ENCODE measurements around the gene EDN2. TPM values are rescaled to one million over a fixed set of nuclear protein-coding genes. Genes with fewer than 3 reads are reported as not detected.

The EDN2 gene
- polyA plus RNA-seq, 1 donor from 2014 or later = not detected

DNA sequence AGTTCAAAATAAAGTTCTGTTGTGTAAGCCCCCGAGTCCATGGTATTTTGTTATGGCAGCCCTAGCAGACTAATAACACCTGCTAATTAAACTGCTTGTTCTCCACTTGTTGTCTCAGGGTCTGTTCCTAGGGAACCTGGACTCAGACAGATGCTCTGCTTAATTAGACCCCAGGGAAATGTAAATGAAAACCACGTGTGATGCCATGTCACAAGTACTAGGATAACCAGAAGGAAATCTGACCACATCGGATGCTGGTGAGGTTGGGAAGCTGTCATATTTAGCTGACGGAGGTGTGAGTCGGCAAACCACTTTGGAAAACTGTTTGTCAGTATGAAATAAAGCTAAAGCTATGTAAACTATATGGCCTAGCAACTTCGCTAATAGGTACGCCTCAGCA lies 19.6 kb downstream of the EDN2 start:
- no peaks in the 10 kb centered on the region for H3K79me2 ChIP-seq (replicated peaks; ENCODE audit: insufficient read depth, low read length)
- no peak overlapping the region for H3K4me3 ChIP-seq (ENCODE audit: low read length)
- no peaks in the 10 kb centered on the region for H3K27me3 ChIP-seq (ENCODE audit: insufficient read depth, low read depth, low read length)
- no peak overlapping the region for H3K4me2 ChIP-seq (ENCODE audit: low read length)
- H3K9me3 ChIP-seq (ENCODE audit: low read length) = no peaks in the 10 kb centered on the region
- H2AFZ ChIP-seq (ENCODE audit: low read depth, low read length) = no peak overlapping the region
- no peaks in the 10 kb centered on the region for H3K9me2 ChIP-seq (ENCODE audit: insufficient read depth, low read length)
- TF ChIP-seq TAF1 (IDR thresholded peaks at IDR 0.05; ENCODE audit: low read depth) (no peak), POLR2AphosphoS5 (IDR thresholded peaks at IDR 0.05) (no peak), SMC3 (conservative IDR thresholded peaks at IDR 0.05; ENCODE audit: poor library complexity) (no peak), MXI1 (conservative IDR thresholded peaks at IDR 0.05; ENCODE audit: poor library complexity, severe bottlenecking) (no peak), RAD21 (conservative IDR thresholded peaks at IDR 0.05) (no peak), EP300 (conservative IDR thresholded peaks at IDR 0.05; ENCODE audit: poor library complexity, severe bottlenecking) (no peak), EZH2 (IDR thresholded peaks at IDR 0.05; ENCODE audit: borderline replicate concordance, insufficient read depth, low read length, poor library complexity, severe bottlenecking) (no peak)
- TF ChIP-seq, protein P1, sequence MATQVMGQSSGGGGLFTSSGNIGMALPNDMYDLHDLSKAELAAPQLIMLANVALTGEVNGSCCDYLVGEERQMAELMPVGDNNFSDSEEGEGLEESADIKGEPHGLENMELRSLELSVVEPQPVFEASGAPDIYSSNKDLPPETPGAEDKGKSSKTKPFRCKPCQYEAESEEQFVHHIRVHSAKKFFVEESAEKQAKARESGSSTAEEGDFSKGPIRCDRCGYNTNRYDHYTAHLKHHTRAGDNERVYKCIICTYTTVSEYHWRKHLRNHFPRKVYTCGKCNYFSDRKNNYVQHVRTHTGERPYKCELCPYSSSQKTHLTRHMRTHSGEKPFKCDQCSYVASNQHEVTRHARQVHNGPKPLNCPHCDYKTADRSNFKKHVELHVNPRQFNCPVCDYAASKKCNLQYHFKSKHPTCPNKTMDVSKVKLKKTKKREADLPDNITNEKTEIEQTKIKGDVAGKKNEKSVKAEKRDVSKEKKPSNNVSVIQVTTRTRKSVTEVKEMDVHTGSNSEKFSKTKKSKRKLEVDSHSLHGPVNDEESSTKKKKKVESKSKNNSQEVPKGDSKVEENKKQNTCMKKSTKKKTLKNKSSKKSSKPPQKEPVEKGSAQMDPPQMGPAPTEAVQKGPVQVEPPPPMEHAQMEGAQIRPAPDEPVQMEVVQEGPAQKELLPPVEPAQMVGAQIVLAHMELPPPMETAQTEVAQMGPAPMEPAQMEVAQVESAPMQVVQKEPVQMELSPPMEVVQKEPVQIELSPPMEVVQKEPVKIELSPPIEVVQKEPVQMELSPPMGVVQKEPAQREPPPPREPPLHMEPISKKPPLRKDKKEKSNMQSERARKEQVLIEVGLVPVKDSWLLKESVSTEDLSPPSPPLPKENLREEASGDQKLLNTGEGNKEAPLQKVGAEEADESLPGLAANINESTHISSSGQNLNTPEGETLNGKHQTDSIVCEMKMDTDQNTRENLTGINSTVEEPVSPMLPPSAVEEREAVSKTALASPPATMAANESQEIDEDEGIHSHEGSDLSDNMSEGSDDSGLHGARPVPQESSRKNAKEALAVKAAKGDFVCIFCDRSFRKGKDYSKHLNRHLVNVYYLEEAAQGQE (IDR thresholded peaks at IDR 0.05; ENCODE audit: borderline replicate concordance) = no peak
- TF ChIP-seq, protein P2, sequence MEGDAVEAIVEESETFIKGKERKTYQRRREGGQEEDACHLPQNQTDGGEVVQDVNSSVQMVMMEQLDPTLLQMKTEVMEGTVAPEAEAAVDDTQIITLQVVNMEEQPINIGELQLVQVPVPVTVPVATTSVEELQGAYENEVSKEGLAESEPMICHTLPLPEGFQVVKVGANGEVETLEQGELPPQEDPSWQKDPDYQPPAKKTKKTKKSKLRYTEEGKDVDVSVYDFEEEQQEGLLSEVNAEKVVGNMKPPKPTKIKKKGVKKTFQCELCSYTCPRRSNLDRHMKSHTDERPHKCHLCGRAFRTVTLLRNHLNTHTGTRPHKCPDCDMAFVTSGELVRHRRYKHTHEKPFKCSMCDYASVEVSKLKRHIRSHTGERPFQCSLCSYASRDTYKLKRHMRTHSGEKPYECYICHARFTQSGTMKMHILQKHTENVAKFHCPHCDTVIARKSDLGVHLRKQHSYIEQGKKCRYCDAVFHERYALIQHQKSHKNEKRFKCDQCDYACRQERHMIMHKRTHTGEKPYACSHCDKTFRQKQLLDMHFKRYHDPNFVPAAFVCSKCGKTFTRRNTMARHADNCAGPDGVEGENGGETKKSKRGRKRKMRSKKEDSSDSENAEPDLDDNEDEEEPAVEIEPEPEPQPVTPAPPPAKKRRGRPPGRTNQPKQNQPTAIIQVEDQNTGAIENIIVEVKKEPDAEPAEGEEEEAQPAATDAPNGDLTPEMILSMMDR (IDR thresholded peaks at IDR 0.05; ENCODE audit: poor library complexity, severe bottlenecking) = no peak
- no peaks in the 10 kb centered on the region for H3F3A ChIP-seq (ENCODE audit: insufficient read depth, low read length, poor library complexity, severe bottlenecking)
- H4K20me1 ChIP-seq (ENCODE audit: insufficient read depth) = no peaks in the 10 kb centered on the region
- H3K9ac ChIP-seq (ENCODE audit: low read length) = no peak overlapping the region
- H3K36me3 ChIP-seq (ENCODE audit: insufficient read depth, low read length) = no peaks in the 10 kb centered on the region
- H3K27ac ChIP-seq (ENCODE audit: low read length) = no peak overlapping the region

DNA sequence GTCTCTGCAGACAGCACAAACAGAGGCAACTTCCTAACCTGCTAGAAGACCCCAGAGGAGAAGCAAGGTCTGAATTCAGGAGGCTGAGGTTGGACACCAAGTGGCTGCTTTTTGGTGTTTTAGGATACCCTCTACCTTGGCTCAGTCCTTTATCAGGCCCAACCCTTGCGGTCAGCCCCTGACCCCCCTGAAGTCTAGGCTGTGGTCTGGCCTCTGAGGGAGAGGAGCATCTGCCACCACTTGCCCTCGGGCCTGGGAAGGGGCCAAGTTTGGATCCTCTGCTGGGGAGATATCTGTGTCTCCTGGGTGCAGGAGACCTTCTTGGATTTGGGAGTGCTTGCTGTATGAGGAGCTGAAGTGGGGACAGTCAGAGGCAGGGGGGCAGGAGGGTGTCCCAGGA lies 21.0 kb downstream of the EDN2 start:
- Histone ChIP-seq H3K4me2 (ENCODE audit: low read length) (no peak overlapping the region), H3K27me3 (ENCODE audit: insufficient read depth, low read depth, low read length) (no peaks in the 10 kb centered on the region), H3F3A (ENCODE audit: insufficient read depth, low read length, poor library complexity, severe bottlenecking) (no peaks in the 10 kb centered on the region), H2AFZ (ENCODE audit: low read depth, low read length) (no peak overlapping the region), H3K9ac (ENCODE audit: low read length) (no peak overlapping the region), H3K9me3 (ENCODE audit: low read length) (no peaks in the 10 kb centered on the region), H3K79me2 (replicated peaks; ENCODE audit: insufficient read depth, low read length) (no peaks in the 10 kb centered on the region), H3K36me3 (ENCODE audit: insufficient read depth, low read length) (no peaks in the 10 kb centered on the region), H3K4me3 (ENCODE audit: low read length) (no peak overlapping the region), H4K20me1 (ENCODE audit: insufficient read depth) (no peaks in the 10 kb centered on the region), H3K27ac (ENCODE audit: low read length) (no peak overlapping the region), H3K9me2 (ENCODE audit: insufficient read depth, low read length) (no peaks in the 10 kb centered on the region)
- no peak for TF ChIP-seq POLR2AphosphoS5 (IDR thresholded peaks at IDR 0.05)
- no peak for TF ChIP-seq RAD21 (conservative IDR thresholded peaks at IDR 0.05)

DNA sequence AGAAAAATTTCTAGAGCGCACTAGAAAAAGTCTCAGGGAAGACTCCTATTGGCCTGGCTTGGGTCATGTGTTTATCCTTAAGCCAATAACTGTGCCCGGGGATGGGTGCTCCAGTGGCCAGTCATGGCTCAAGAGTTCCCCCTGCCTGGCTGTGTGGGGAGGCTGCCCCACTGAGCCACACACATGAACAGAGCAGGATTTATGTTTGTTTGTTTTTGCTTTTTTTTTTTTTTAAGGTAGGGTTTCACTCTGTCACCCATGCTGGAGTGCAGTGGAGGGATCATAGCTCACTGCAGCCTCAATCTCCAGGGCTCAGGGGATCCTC lies 21.8 kb downstream of the EDN2 start:
- H3K9me2 ChIP-seq (ENCODE audit: insufficient read depth, low read length) = no peaks in the 10 kb centered on the region
- no peak overlapping the region for H3K4me3 ChIP-seq (ENCODE audit: low read length)
- no peak overlapping the region for H3K4me2 ChIP-seq (ENCODE audit: low read length)
- H3K27me3 ChIP-seq (ENCODE audit: insufficient read depth, low read depth, low read length) = no peaks in the 10 kb centered on the region
- no peak overlapping the region for H2AFZ ChIP-seq (ENCODE audit: low read depth, low read length)
- no peaks in the 10 kb centered on the region for H3K79me2 ChIP-seq (replicated peaks; ENCODE audit: insufficient read depth, low read length)
- no peak overlapping the region for H3K27ac ChIP-seq (ENCODE audit: low read length)
- H3K9ac ChIP-seq (ENCODE audit: low read length) = no peak overlapping the region
- H4K20me1 ChIP-seq (ENCODE audit: insufficient read depth) = no peaks in the 10 kb centered on the region
- no peak for TF ChIP-seq EZH2 (IDR thresholded peaks at IDR 0.05; ENCODE audit: borderline replicate concordance, insufficient read depth, low read length, poor library complexity, severe bottlenecking)
- no peak for TF ChIP-seq TAF1 (IDR thresholded peaks at IDR 0.05; ENCODE audit: low read depth)
- TF ChIP-seq, protein P2 (IDR thresholded peaks at IDR 0.05; ENCODE audit: poor library complexity, severe bottlenecking) = no peak
- TF ChIP-seq, protein P1 (IDR thresholded peaks at IDR 0.05; ENCODE audit: borderline replicate concordance) = no peak
- no peak for TF ChIP-seq SMC3 (conservative IDR thresholded peaks at IDR 0.05; ENCODE audit: poor library complexity)
- H3F3A ChIP-seq (ENCODE audit: insufficient read depth, low read length, poor library complexity, severe bottlenecking) = no peaks in the 10 kb centered on the region
- no peaks in the 10 kb centered on the region for H3K36me3 ChIP-seq (ENCODE audit: insufficient read depth, low read length)
- no peaks in the 10 kb centered on the region for H3K9me3 ChIP-seq (ENCODE audit: low read length)
